Activated CD8-positive, alpha-beta T cell treated with anti-CD3 and anti-CD28 coated beads for 36 hours (primary cell): ENCODE results near the gene MTA1. TPM values are rescaled to one million over a fixed set of nuclear protein-coding genes. Genes with fewer than 3 reads are reported as not detected.

Experiments used
- ATAC-seq: fragments of 200-7000 bp; cut with Tn5 transposase; one replicate; pipeline ENCODE4 v1.10.0; 2021; ENCODE audit warnings: mild to moderate bottlenecking, moderate library complexity
- CTCF ChIA-PET: fragments of 350-600 bp; sonication (Branson Sonifier 250); formaldehyde crosslinking; loops from one replicate; lab custom pipeline; 2021; ENCODE audit warnings: antibody characterized with exemption; lab: Charles Lee
- POLR2A ChIA-PET: fragments of 350-600 bp; sonication (Branson Sonifier 250); formaldehyde crosslinking; loops from one replicate; lab custom pipeline; 2021; ENCODE audit warnings: antibody characterized with exemption; lab: Charles Lee
- DNase-seq: peaks from one replicate; pipeline ENCODE4 v3.0.0-alpha.2; 2020
- H3K27ac Mint-ChIP-seq: one replicate; pipeline ENCODE4 v1.8.0; 2021; ENCODE audit warnings: mild to moderate bottlenecking, mixed read lengths
- H3K27me3 Mint-ChIP-seq: one replicate; pipeline ENCODE4 v1.8.0; 2021; ENCODE audit warnings: mixed read lengths
- H3K36me3 Mint-ChIP-seq: one replicate; pipeline ENCODE4 v1.8.0; 2021; ENCODE audit warnings: low read depth, mixed read lengths
- H3K4me1 Mint-ChIP-seq: one replicate; pipeline ENCODE4 v1.8.0; 2021; ENCODE audit warnings: low read depth, mixed read lengths
- H3K4me3 Mint-ChIP-seq: one replicate; pipeline ENCODE4 v1.8.0; 2021; ENCODE audit warnings: mild to moderate bottlenecking, moderate library complexity, mixed read lengths
- H3K9me3 Mint-ChIP-seq: one replicate; pipeline ENCODE4 v1.8.0; 2021; ENCODE audit warnings: mixed read lengths
- intact Hi-C: fragments of 100-400 bp; cut with micrococcal nuclease; formaldehyde crosslinking; loops from one replicate; pipeline ENCODE4 v1.10.0; 2022
- total RNA-seq, 2 experiments: library from RNA; stranded (reverse); gene quantifications; one replicate each; pipeline ENCODE4 v1.2.3, GENCODE V29; 2021
- TF ChIP-seq, protein P1 (sequence below): fragments of 200-600 bp; IDR thresholded peaks from one replicate; pipeline ENCODE4 v1.8.0; 2022; ENCODE audit warnings: antibody characterized with exemption, mild to moderate bottlenecking

Gene MTA1
- total RNA-seq, 2 experiments from 2014 or later = 133 to 140 TPM

DNA sequence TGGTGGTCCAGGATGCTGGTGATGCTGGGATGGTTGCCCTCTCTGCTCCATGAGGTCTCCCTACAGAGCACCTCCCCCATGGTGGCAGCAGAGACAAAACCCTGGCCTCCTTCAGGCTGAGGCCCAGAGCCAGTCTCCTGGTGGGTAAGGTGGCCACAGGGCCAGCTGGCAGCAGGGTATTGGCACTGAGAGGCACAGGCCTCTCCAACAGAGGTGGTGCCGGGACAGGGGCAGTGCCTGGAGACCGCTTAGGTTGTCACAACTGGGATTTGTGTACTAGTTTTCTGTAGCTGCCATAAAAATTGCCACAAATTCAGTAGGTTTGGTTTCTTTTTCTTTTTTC, 6.1 kb upstream of the MTA1 start:
- ChIA-PET POLR2A (interaction anchor here (0.6 to 0.9 kb wide), 2 partner anchors 14 to 110 kb away, joined by 3 read pairs; no protein-coding TSS in a partner anchor), CTCF (interaction anchor here (0.8 to 2.2 kb wide), 4 partner anchors 10 to 77 kb away, joined by 3 to 8 read pairs (median 6); no protein-coding TSS in a partner anchor)
- H3K9me3 Mint-ChIP-seq = no peaks in the 10 kb centered on the region
- TF ChIP-seq, protein P1, sequence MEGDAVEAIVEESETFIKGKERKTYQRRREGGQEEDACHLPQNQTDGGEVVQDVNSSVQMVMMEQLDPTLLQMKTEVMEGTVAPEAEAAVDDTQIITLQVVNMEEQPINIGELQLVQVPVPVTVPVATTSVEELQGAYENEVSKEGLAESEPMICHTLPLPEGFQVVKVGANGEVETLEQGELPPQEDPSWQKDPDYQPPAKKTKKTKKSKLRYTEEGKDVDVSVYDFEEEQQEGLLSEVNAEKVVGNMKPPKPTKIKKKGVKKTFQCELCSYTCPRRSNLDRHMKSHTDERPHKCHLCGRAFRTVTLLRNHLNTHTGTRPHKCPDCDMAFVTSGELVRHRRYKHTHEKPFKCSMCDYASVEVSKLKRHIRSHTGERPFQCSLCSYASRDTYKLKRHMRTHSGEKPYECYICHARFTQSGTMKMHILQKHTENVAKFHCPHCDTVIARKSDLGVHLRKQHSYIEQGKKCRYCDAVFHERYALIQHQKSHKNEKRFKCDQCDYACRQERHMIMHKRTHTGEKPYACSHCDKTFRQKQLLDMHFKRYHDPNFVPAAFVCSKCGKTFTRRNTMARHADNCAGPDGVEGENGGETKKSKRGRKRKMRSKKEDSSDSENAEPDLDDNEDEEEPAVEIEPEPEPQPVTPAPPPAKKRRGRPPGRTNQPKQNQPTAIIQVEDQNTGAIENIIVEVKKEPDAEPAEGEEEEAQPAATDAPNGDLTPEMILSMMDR = no peak
- no peak overlapping the region for H3K27ac Mint-ChIP-seq
- peaks cover 24% of the 10 kb centered on the region for H3K27me3 Mint-ChIP-seq
- no peak overlapping the region for H3K4me3 Mint-ChIP-seq
- peaks cover 1% of the 10 kb centered on the region for H3K36me3 Mint-ChIP-seq
- ATAC-seq (no peak), DNase-seq (no peak)
- peaks cover 12% of the 10 kb centered on the region for H3K4me1 Mint-ChIP-seq
- intact Hi-C loops = no loop called here

DNA sequence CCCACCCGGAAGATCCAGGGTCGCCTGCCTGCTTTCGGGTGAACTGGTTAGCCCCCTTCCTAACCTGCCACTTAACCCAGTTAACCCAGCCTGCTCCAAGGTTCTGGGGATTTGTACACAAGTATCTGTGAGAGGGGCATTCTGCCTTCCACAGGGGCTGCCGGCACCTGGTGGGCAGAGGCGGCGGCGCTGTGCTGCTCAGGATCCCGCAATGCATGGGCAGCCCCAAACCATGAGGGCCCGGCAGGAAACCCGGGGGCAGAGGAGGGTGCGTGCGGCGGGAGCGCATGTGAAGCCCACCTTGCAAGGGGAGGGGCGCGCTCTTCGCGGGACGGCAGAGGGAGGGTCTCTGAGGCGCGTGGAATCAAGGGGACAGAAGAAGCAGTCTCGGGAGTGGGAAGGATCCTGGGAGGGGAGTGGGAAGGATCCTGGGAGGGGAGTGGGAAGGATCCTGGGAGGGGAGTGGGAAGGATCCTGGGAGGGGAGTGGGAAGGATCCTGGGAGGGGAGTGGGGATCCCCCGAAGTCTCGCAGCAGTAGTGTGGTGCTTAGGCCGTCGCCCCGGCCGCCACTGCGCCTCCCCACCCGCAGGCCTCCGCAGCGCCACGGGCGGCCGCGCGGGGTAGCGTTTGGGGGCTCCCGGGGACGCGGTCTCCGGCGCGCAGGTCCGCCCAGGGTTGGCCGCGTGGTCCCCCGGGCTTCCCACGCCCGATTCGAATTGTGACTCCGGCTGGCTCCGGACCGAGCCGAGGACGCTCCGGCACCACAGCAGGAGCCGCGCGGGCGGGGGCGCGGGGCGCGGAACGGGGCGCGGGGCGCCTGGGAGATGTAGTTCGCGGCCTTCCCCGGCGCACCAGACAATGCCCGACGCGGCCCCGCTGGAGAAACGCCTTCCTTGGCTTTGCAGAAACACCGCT, 4.9 kb upstream of the MTA1 start:
- POLR2A ChIA-PET = no interaction called here
- Mint-ChIP-seq H3K36me3 (peaks cover 1% of the 10 kb centered on the region), H3K27ac (no peak overlapping the region), H3K4me3 (peak overlapping the region; percentile 62), H3K9me3 (no peaks in the 10 kb centered on the region), H3K27me3 (peaks cover 24% of the 10 kb centered on the region), H3K4me1 (peaks cover 12% of the 10 kb centered on the region)
- peak; percentile 89 for ATAC-seq
- peak; percentile 79 for DNase-seq
- CTCF ChIA-PET = interaction anchor here (0.7 to 2.2 kb wide), 9 partner anchors 11 to 76 kb away, joined by 3 to 8 read pairs (median 4); no protein-coding TSS in a partner anchor
- TF ChIP-seq, protein P1 = peak; percentile 91
- intact Hi-C loops = no loop called here

DNA sequence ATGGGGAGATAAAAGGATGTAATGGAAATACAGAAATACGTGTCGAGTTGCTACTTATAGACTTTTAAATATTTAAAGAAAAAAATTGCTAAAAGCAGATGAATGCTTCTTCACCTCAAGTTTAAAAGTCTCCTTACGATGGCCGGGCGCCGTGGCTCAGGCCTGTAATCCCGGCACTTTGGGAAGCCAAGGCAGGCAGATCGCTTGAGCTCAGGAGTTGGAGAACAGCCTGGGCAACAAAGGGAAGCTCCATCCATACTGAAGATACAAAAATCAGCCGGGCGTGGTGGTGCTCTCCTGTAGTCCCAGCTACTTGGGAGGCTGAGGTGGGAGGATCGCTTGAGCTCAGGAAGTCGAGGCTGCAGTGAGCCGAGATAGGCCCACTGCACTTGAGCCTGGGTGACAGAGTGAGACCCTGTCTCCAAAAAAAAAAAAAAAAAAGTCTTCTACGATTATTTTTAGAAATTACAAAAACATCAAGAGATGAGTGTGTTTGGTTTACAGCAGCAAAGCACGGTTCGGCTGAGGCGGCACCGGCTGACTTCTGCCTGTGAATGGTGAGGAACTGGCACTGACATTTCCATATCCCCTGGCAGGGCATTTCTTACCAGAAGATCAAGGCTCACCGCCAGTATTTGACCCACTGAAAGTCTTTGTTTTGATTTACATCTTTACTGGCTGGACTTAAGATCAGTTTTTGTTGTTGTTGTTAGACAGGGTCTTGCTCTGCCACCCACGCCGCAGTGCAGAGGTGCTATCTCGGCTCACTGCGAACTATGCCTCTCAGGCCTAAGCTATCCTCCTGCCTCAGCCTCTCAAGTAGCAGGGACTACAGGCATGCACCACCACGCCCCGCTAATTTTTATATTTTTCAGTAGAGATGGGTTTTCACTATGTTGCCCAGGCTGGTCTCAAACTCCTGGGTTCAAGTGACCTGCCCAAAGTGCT, 3.9 kb upstream of the MTA1 start:
- ChIA-PET POLR2A (no interaction called here), CTCF (interaction anchor here (0.7 to 1.2 kb wide), 5 partner anchors 12 to 48 kb away, joined by 3 to 8 read pairs (median 3); no protein-coding TSS in a partner anchor)
- peaks cover 12% of the 10 kb centered on the region for H3K4me1 Mint-ChIP-seq
- H3K27ac Mint-ChIP-seq = no peak overlapping the region
- H3K36me3 Mint-ChIP-seq = peaks cover 3% of the 10 kb centered on the region
- H3K4me3 Mint-ChIP-seq = peak overlapping the region; percentile 62
- TF ChIP-seq, protein P1 = no peak
- intact Hi-C loops = no loop called here
- peaks cover 19% of the 10 kb centered on the region for H3K27me3 Mint-ChIP-seq
- no peak for DNase-seq
- no peak for ATAC-seq
- no peaks in the 10 kb centered on the region for H3K9me3 Mint-ChIP-seq

DNA sequence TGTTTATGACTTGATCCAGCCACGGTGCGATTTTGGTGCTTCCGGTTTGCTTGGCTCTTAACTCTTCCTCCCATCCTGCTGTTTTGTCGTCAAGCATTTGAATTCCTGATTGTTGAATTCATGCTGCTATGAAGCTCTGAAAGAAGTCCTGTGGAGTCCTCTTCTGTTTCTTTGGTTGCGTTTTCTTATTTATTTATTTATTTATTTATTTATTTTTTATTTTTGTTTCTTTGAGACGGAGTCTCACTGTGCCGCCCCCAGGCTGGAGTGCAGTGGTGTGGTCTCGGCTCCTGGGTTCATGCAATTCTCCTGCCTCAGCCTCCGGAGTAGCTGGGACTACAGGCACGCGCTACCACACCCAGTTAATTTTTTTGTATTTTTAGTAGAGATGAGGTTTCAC, 3.0 kb upstream of the MTA1 start:
- Mint-ChIP-seq H3K27me3 (peaks cover 14% of the 10 kb centered on the region), H3K27ac (no peak overlapping the region), H3K4me3 (no peak overlapping the region), H3K4me1 (peaks cover 15% of the 10 kb centered on the region), H3K36me3 (peaks cover 6% of the 10 kb centered on the region), H3K9me3 (no peaks in the 10 kb centered on the region)
- intact Hi-C loops = no loop called here
- ATAC-seq = no peak
- ChIA-PET POLR2A (no interaction called here), CTCF (interaction anchor here (0.9 kb wide), 1 partner anchor 13 kb away, joined by 3 read pairs; no protein-coding TSS in a partner anchor)
- no peak for DNase-seq
- TF ChIP-seq, protein P1 = no peak
